HG03103 (cell line): Measurements from ENCODE around the gene ARL15.

ENCODE experiments used
- ATAC-seq: cut with Tn5 transposase; IDR thresholded peaks from one replicate; pipeline ENCODE4 v1.9.1; 2021; ENCODE audit warnings: low read depth; ENCODE audit not compliant: unreplicated experiment

The ARL15 gene

DNA sequence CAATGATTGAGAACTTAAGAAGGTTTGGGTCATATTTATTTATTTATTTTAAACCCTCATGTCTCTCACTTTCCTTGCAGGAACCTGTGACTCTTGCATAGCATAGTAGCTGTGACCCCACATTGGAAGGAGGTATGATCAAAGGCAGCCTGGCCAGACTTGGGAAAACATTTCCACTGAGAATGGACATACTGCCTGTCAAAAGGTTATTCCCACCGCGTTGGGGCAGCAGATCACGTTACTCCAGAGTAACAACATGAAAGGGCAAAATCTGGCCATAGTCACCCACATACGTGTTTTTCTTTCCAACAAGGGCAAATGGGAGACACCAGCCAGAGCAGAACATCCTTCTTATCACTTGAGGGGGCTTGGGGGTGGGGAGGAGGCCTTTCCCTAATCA is 95.7 kb downstream of the ARL15 start:
- ATAC-seq = no peak

DNA sequence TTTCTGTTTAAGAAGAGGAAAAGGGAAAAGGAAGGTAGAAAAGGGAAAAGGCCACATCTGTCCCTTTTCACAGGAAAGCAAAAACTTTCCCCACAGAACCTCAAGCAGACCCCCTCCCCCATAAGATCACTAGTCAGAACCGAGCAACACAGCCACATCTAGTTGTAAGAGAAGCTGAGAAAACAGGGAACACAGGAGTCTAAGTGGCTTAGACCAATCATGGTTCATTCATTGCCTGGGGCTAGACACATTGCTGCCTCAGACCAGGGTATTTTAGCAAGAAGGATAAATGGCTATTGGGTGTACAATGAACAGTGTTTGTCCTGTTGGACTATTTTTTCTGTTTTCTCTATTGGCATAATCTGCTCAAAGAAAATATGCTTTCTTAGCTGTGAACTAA is 98.0 kb downstream of the ARL15 start:
- ATAC-seq = no peak

DNA sequence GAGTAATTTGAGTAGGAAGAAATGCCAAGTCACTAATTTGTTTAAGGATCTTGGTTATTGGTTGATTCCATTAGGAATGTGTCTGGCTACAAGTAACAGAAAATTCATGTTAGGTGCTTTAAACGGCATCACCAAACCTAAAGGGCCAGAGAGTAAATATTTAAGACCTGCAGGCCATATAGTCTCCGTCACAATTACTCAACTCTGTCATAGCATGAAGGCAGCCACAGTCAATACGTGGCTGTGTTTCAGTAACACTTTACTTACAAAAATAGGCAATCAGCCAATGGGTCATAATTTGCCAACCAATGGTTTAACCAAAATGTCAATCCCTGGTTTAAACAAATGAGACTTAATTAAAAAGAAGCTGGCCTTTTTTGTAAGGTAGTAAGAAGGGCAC is 98.5 kb downstream of the ARL15 start:
- no peak for ATAC-seq

- no peak for ATAC-seq
These were observed 102.8 kb downstream of the ARL15 start for GRCh38 chr5:54207566-54207965.

- ATAC-seq = peak; percentile 71
These were observed 103.7 kb downstream of the ARL15 start for GRCh38 chr5:54206580-54207229.

- no peak for ATAC-seq
These were observed 104.5 kb downstream of the ARL15 start for GRCh38 chr5:54205918-54206317.

- no peak for ATAC-seq
These were observed 104.9 kb downstream of the ARL15 start for GRCh38 chr5:54205453-54205852.

DNA sequence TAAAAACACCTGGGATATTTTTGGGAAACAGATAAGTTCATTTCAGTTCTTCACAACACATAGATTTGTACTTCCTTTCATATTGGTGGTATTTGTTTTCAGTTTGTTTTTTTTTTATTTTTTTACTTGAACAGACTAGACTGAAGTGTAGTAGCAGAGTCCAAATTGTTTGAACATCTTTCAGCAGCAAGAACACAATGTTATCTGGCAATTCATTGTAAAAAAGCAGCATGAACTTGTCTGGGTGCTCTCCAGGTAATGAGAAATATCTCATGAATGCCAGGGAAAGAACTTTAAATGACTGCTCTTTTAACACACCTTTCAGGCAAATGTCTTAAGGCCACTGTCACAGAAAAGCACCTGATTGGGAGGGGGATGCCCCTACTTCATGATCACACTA is 113.4 kb downstream of the ARL15 start:
- ATAC-seq = no peak

DNA sequence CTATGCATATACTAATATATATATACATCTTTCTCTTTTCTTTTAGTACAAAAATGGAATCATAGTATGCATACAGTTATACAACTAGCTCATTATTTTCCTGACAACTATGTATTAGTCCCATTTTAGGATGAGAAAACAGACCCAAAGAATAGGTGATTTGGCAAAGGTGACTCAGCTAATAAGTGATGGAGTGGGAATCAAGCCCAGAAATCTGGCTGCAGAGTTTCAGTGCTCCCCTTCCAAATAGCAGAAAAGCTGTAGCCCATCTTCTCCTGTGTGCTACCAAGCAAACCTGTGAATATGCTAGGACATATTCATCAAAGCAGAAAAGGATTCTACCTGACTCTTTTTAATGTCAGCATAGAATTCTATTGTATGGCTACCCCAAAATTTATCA is 114.7 kb downstream of the ARL15 start:
- no peak for ATAC-seq

GRCh38 chr5:54194318-54194717 is 116.1 kb downstream of the ARL15 start:
- ATAC-seq = no peak

DNA sequence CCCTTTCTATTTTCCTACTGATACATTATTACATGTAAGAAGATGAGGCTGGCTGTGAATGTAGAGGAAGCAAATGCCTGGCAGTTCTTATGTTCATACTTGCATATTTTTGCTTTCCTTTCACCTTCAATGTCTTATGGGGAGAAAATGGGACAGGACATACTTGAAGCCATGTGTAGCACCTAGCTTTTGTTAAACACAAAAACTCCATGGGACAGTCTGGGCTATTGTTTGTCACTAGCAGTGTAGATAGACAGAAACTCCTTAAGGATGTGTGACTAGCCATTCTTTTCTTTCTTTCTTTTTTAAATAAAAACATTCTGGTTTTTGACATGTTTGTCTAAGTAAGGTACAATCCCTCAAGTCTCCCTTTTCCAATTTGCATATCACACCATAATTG is 122.7 kb downstream of the ARL15 start:
- ATAC-seq = no peak

GRCh38 chr5:54186912-54187445 is 123.4 kb downstream of the ARL15 start:
- no peak for ATAC-seq

GRCh38 chr5:54186108-54186507 is 124.3 kb downstream of the ARL15 start:
- no peak for ATAC-seq

DNA sequence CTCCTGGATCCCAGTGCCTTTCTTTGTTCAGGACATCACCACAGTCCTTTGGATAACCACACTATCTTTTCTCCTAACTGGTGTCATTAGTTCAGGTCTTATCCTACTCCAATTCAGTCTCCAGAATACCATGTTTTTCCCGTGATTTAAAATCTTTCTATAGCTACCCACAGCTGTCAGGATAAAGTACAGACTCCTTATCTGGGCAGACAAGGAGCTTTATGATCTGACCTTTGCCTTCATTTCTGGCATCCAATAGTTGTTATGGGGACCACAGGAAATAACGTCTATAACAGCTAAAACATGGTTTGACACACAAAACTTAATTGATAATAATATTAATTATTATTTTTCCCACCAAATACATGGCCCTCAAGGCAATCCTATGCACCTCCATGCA is 125.6 kb downstream of the ARL15 start:
- no peak for ATAC-seq

DNA sequence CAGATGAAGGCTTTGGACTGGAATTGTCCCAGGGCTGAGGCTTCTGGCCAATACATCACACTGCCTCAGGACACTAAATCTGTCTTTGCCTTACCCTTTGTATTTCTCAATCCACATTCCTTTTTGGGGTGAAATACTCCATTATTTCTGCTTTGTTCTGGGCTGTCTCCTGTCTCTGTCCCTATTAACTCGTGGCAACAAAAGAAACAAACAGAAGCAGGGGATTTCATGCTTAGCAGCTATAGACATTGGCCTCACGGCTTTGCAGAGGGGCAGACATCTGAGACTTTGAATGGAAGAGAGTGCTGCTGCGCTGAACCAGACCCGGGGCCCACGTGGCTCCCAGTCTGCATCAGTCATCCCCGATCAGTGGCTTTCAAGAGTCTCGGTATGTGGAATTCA is 129.7 kb downstream of the ARL15 start:
- no peak for ATAC-seq

DNA sequence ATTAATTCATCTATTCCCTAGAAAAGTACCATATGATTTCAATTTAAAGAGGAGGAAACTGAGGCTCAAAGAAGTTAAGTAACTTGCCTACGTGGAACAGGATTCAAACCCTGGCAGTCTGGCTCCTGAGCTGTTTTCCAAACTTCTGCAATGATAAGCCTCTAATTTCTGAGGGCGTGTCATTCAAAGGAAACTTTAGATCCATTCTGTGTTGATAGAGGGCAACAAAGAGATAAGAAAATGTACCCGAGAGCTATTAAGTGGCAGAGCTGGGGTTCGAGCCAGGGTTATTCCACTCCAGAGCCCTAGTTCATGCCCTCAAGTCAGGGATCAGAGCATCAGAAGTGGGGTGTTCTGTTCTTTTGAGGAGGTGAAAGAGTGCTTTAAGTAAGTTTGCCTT is 131.4 kb downstream of the ARL15 start:
- no peak for ATAC-seq

- no peak for ATAC-seq
These were observed 132.2 kb downstream of the ARL15 start for GRCh38 chr5:54178207-54178606.

DNA sequence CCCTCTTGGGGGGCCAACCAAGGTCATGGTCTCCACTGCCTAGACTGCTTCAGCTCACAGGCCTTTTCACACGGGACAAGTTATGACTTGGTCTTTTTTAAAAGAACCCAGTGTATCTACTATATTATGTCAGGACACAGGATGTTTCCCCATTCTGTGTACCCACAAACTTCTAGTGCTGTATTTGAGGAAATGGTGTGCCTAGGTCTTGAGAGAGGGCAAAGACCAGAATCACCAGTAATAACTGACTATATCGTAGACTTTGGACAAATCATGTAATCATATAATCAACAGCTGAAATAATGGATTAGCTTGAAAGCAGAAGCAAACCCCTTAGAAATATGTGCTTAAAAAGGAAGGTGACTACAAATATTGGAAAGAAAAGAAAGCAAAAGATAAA is 133.3 kb downstream of the ARL15 start:
- ATAC-seq = no peak

GRCh38 chr5:54176066-54176830 is 134.1 kb downstream of the ARL15 start:
- ATAC-seq = no peak

DNA sequence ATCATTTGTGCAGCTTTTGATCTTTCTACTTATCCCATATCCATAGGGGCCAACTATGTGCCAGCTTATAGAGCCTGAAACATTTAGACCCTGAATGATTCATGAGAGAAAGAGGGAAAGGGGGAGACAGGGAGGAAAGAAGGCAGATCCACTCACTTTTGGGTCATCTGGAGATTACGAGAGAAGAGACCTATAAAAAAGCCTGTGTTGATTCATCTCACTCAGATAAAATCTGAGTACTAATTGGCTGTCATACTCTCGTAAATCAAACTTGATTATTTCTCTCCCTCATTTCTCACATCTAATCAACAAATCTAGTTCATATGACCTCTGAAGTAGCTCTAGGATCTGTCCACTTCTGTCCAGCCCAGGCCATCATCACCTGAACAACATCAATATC is 137.1 kb downstream of the ARL15 start:
- no peak for ATAC-seq

DNA sequence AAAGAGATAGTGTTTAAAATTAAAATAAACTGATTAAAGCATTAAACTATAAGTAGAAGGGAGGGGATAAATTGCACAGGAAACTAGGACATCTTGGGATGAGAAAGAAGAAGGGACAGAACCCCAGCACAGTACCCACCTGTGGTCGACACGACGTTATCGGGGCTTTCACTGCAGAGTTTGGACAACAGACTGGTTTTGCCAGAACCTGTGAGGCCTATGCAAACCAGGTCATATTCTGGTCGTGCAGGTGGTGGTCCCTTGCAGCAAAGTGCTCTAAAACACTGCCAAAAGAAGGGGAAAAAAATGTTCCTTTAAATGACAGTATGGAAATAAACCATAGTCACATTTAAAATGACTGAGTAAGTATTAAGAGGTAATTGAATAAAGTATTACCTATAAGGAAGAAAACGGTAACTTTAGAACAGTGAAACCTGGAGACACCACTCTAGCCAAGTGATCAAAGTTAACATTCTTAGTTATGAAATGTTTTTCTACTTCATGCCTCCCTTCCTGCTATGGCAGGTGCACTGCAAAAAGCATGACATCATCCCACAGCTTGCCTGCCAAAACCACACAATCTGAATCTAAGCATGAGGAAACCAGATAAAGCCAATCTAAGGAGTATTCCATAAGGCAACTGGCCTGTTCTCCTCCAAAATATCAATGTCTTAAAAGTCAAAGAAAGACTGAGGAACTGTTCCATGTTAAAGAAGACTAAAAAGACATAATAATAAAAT is 138.6 kb downstream of the ARL15 start:
- ATAC-seq = peak; percentile 54
